Endometrial microvascular endothelial cells (primary cell): ENCODE data around the gene BMPR2. TPM values are rescaled to one million over a fixed set of nuclear protein-coding genes. Genes with fewer than 3 reads are reported as not detected.
"Not testable (repeated sequence)": the region's sequence is repeated elsewhere in the genome, so short reads cannot be mapped to it uniquely, and the experiment has no call there.

Source experiments
- in situ Hi-C: cut with HindIII; loops from 2 replicates; pipeline ENCODE4 v1.10.0; 2017; ENCODE audit warnings: low sequenced_read_pairs, low pct_unique_long_range_greater_than_20kb; ENCODE audit errors: inconsistent ontology term
- total RNA-seq: library from RNA; depleted of rRNA; stranded (reverse); fragments of >200 nt; gene quantifications from one replicate; pipeline ENCODE4 v1.2.3, GENCODE V29; 2015; ENCODE audit errors: inconsistent ontology term

The BMPR2 gene
- total RNA-seq, 1 donor from 2014 or later: 57.1 TPM

GRCh38 chr2:202499841-202500240 lies 123.7 kb downstream of the BMPR2 start:
- in situ Hi-C loops: not testable (repeated sequence)

GRCh38 chr2:202503276-202503675 lies 127.1 kb downstream of the BMPR2 start:
- in situ Hi-C loops: not testable (repeated sequence)

- in situ Hi-C loops: no loop called here
These were observed 132.6 kb downstream of the BMPR2 start for GRCh38 chr2:202508686-202509085.

GRCh38 chr2:202510911-202511310 lies 134.8 kb downstream of the BMPR2 start:
- in situ Hi-C loops: no loop called here

GRCh38 chr2:202512176-202512575 lies 136.0 kb downstream of the BMPR2 start:
- in situ Hi-C loops: no loop called here

GRCh38 chr2:202514732-202515131 lies 138.6 kb downstream of the BMPR2 start:
- in situ Hi-C loops: no loop called here

- in situ Hi-C loops: no loop called here
These were observed 143.3 kb downstream of the BMPR2 start for GRCh38 chr2:202519453-202519852.

- in situ Hi-C loops: no loop called here
These were observed 145.3 kb downstream of the BMPR2 start for GRCh38 chr2:202521470-202521869.

GRCh38 chr2:202529389-202529788 lies 153.3 kb downstream of the BMPR2 start:
- in situ Hi-C loops: no loop called here

GRCh38 chr2:202530038-202530437 lies 153.9 kb downstream of the BMPR2 start:
- in situ Hi-C loops: no loop called here

- in situ Hi-C loops: not testable (repeated sequence)
These were observed 159.2 kb downstream of the BMPR2 start for GRCh38 chr2:202535290-202535689.

- in situ Hi-C loops: no loop called here
These were observed 165.0 kb downstream of the BMPR2 start for GRCh38 chr2:202541137-202541536.

GRCh38 chr2:202542142-202542541 lies 166.0 kb downstream of the BMPR2 start:
- in situ Hi-C loops: no loop called here

GRCh38 chr2:202545523-202545922 lies 169.4 kb downstream of the BMPR2 start:
- in situ Hi-C loops: no loop called here

- in situ Hi-C loops: no loop called here
These were observed 169.8 kb downstream of the BMPR2 start for GRCh38 chr2:202545931-202546330.

- in situ Hi-C loops: not testable (repeated sequence)
These were observed 170.5 kb downstream of the BMPR2 start for GRCh38 chr2:202546499-202547141.

GRCh38 chr2:202548240-202548639 lies 172.1 kb downstream of the BMPR2 start:
- in situ Hi-C loops: no loop called here

GRCh38 chr2:202551000-202551399 lies 174.9 kb downstream of the BMPR2 start:
- in situ Hi-C loops: not testable (repeated sequence)

- in situ Hi-C loops: no loop called here
These were observed 179.2 kb downstream of the BMPR2 start for GRCh38 chr2:202555356-202555755.

- in situ Hi-C loops: no loop called here
These were observed 184.1 kb downstream of the BMPR2 start for GRCh38 chr2:202560200-202560599.

- in situ Hi-C loops: no loop called here
These were observed 188.1 kb downstream of the BMPR2 start for GRCh38 chr2:202564226-202564625.
